Neural cell (in vitro differentiated cells): ENCODE results near the gene MTCH1.

ENCODE experiments used
- EP300 ChIP-seq: fragments of 450-650 bp; conservative IDR thresholded peaks from 2 replicates; pipeline ENCODE4 v1.6.1; 2014; ENCODE audit warnings: antibody characterized with exemption, mild to moderate bottlenecking, moderate library complexity; ENCODE audit not compliant: poor library complexity, severe bottlenecking
- MXI1 ChIP-seq: fragments of 450-650 bp; conservative IDR thresholded peaks from 2 replicates; pipeline ENCODE4 v1.6.1; 2014; ENCODE audit warnings: antibody characterized with exemption, mild to moderate bottlenecking; ENCODE audit not compliant: poor library complexity, severe bottlenecking
- POLR2AphosphoS5 ChIP-seq: IDR thresholded peaks from 2 replicates; pipeline ENCODE4 v1.6.1; 2012
- REST ChIP-seq: IDR thresholded peaks from 2 replicates; pipeline ENCODE4 v1.6.1; 2012; ENCODE audit warnings: borderline replicate concordance
- TF ChIP-seq, protein P1 (sequence below): fragments of 450-650 bp; IDR thresholded peaks from 2 replicates; pipeline ENCODE4 v1.5.1; 2014; ENCODE audit warnings: antibody characterized with exemption, mild to moderate bottlenecking, moderate library complexity; ENCODE audit not compliant: poor library complexity, severe bottlenecking

GRCh38 chr6:37018198-37019064 lies 32.4 kb upstream of the MTCH1 start:
- TF ChIP-seq, protein P1, sequence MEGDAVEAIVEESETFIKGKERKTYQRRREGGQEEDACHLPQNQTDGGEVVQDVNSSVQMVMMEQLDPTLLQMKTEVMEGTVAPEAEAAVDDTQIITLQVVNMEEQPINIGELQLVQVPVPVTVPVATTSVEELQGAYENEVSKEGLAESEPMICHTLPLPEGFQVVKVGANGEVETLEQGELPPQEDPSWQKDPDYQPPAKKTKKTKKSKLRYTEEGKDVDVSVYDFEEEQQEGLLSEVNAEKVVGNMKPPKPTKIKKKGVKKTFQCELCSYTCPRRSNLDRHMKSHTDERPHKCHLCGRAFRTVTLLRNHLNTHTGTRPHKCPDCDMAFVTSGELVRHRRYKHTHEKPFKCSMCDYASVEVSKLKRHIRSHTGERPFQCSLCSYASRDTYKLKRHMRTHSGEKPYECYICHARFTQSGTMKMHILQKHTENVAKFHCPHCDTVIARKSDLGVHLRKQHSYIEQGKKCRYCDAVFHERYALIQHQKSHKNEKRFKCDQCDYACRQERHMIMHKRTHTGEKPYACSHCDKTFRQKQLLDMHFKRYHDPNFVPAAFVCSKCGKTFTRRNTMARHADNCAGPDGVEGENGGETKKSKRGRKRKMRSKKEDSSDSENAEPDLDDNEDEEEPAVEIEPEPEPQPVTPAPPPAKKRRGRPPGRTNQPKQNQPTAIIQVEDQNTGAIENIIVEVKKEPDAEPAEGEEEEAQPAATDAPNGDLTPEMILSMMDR = peak; percentile 91
- no peak for TF ChIP-seq EP300
- TF ChIP-seq POLR2AphosphoS5 = peak; percentile 48
- TF ChIP-seq MXI1 = peak; percentile 20
- TF ChIP-seq REST = no peak
